HG02885 (cell line): Measurements from ENCODE around the gene NOL8.
A peak's percentile ranks its signal among the peaks of the same experiment; 100 is the strongest.

Source experiments
- ATAC-seq: cut with Tn5 transposase; IDR thresholded peaks from one replicate; pipeline ENCODE4 v1.9.1; 2021; ENCODE audit warnings: mild to moderate bottlenecking; ENCODE audit not compliant: unreplicated experiment, poor library complexity

Gene NOL8

GRCh38 chr9:92325269-92325990 is at the start of gene NOL8, which contains the start of gene CENPP:
Gene NOL8, minus strand, starts transcription at chr9:92325350. Its CDS starts 1,189 bp downstream, at chr9:92324161.
Gene CENPP, plus strand, starts transcription at chr9:92325953.
- peak; percentile 92 for ATAC-seq

- ATAC-seq: no peak
These were observed 48.0 kb upstream of the NOL8 start for GRCh38 chr9:92373167-92373566.

GRCh38 chr9:92369075-92369474 is 43.9 kb upstream of the NOL8 start:
- no peak for ATAC-seq

GRCh38 chr9:92360083-92360482 is 34.9 kb upstream of the NOL8 start:
- no peak for ATAC-seq

GRCh38 chr9:92359394-92359995 is 34.3 kb upstream of the NOL8 start:
- no peak for ATAC-seq

GRCh38 chr9:92353051-92353450 is 27.9 kb upstream of the NOL8 start:
- ATAC-seq: no peak

- ATAC-seq: no peak
These were observed 25.6 kb upstream of the NOL8 start for GRCh38 chr9:92350740-92351133.

- no peak for ATAC-seq
These were observed 24.9 kb upstream of the NOL8 start for GRCh38 chr9:92349771-92350739.

- ATAC-seq: no peak
These were observed 20.4 kb upstream of the NOL8 start for GRCh38 chr9:92345582-92345981.

- ATAC-seq: no peak
These were observed 17.8 kb upstream of the NOL8 start for GRCh38 chr9:92342825-92343488.

GRCh38 chr9:92341578-92341977 is 16.4 kb upstream of the NOL8 start:
- no peak for ATAC-seq

- ATAC-seq: no peak
These were observed 8.1 kb upstream of the NOL8 start for GRCh38 chr9:92333282-92333634.

- ATAC-seq: no peak
These were observed 7.6 kb upstream of the NOL8 start for GRCh38 chr9:92332577-92333281.

GRCh38 chr9:92328225-92328624 is 3.1 kb upstream of the NOL8 start:
- no peak for ATAC-seq

- ATAC-seq: no peak
These were observed 2.2 kb upstream of the NOL8 start for GRCh38 chr9:92327283-92327850.

GRCh38 chr9:92325991-92326500 is 896 bp upstream of the NOL8 start:
- ATAC-seq: peak; percentile 14

GRCh38 chr9:92324889-92325268 is 271 bp downstream of the NOL8 start:
- ATAC-seq: no peak

GRCh38 chr9:92324431-92324830 is 719 bp downstream of the NOL8 start:
- ATAC-seq: no peak

GRCh38 chr9:92315456-92315855 is 9.7 kb downstream of the NOL8 start:
- no peak for ATAC-seq
